H9 (cell line): ENCODE measurements around the gene ZNF467. TPM values are rescaled to one million over a fixed set of nuclear protein-coding genes. Genes with fewer than 3 reads are reported as not detected.

ENCODE experiments used
- DNase-seq: peaks from one replicate; pipeline ENCODE4 v3.0.0-alpha.2; 2017
- H2AFZ ChIP-seq: one replicate; pipeline ENCODE4 v1.6.1; 2013; ENCODE audit warnings: mild to moderate bottlenecking, low read length, control low read depth, moderate library complexity
- H2AK5ac ChIP-seq: 2 replicates; pipeline ENCODE4 v1.6.1; 2013; ENCODE audit warnings: low read length, control low read depth, mixed read lengths; ENCODE audit not compliant: insufficient read length
- H2BK120ac ChIP-seq: one replicate; pipeline ENCODE4 v1.6.1; 2013; ENCODE audit warnings: low read depth, mild to moderate bottlenecking, low read length, control low read depth, inconsistent platforms; ENCODE audit not compliant: poor library complexity, severe bottlenecking
- H2BK12ac ChIP-seq: 2 replicates; pipeline ENCODE4 v1.6.1; 2013; ENCODE audit warnings: low read length, control low read depth, mixed read lengths, low read depth; ENCODE audit not compliant: insufficient read length
- H2BK15ac ChIP-seq: 2 replicates; pipeline ENCODE4 v1.6.1; 2013; ENCODE audit warnings: low read depth, low read length, control low read depth
- H2BK20ac ChIP-seq: one replicate; pipeline ENCODE4 v1.6.1; 2013; ENCODE audit warnings: low read depth, mild to moderate bottlenecking, low read length, control low read depth, inconsistent platforms; ENCODE audit not compliant: poor library complexity, severe bottlenecking
- H2BK5ac ChIP-seq: 2 replicates; pipeline ENCODE4 v1.6.1; 2013; ENCODE audit warnings: low read length, control low read depth, mixed read lengths; ENCODE audit not compliant: insufficient read length
- H3K14ac ChIP-seq: 2 replicates; pipeline ENCODE4 v1.6.1; 2013; ENCODE audit warnings: low read length, control low read depth; ENCODE audit not compliant: insufficient read depth
- H3K18ac ChIP-seq: 2 replicates; pipeline ENCODE4 v1.6.1; 2013; ENCODE audit warnings: low read depth, mild to moderate bottlenecking, mixed read lengths, low read length, control low read depth; ENCODE audit not compliant: insufficient read length
- H3K23ac ChIP-seq: 2 replicates; pipeline ENCODE4 v1.6.1; 2013; ENCODE audit warnings: low read length, control low read depth, mixed read lengths, low read depth; ENCODE audit not compliant: insufficient read length
- H3K23me2 ChIP-seq: 2 replicates; pipeline ENCODE4 v1.6.1; 2013; ENCODE audit warnings: low read depth, mild to moderate bottlenecking, mixed read lengths, low read length, control low read depth; ENCODE audit not compliant: insufficient read length, poor library complexity, severe bottlenecking
- H3K27ac ChIP-seq: 2 replicates; pipeline ENCODE4 v1.5.1; 2013; ENCODE audit warnings: low read length, control low read depth, mixed read lengths, low read depth; ENCODE audit not compliant: insufficient read length
- H3K27me3 ChIP-seq: 2 replicates; pipeline ENCODE4 v1.6.1; 2013; ENCODE audit warnings: low read length, control low read depth, inconsistent platforms; ENCODE audit not compliant: insufficient read depth
- H3K4ac ChIP-seq: 2 replicates; pipeline ENCODE4 v1.6.1; 2013; ENCODE audit warnings: low read depth, mild to moderate bottlenecking, control low read depth, inconsistent platforms, low read length, moderate library complexity
- H3K4me1 ChIP-seq: 2 replicates; pipeline ENCODE4 v1.6.1; 2013; ENCODE audit warnings: low read length, control low read depth, inconsistent platforms; ENCODE audit not compliant: insufficient read depth
- H3K4me2 ChIP-seq: 2 replicates; pipeline ENCODE4 v1.6.1; 2013; ENCODE audit warnings: low read length, control low read depth, mixed read lengths; ENCODE audit not compliant: insufficient read length, insufficient read depth
- H3K56ac ChIP-seq: 2 replicates; pipeline ENCODE4 v1.6.1; 2013; ENCODE audit warnings: low read depth, mild to moderate bottlenecking, mixed read lengths, low read length, control low read depth; ENCODE audit not compliant: insufficient read length
- H3K79me1 ChIP-seq: 2 replicates; pipeline ENCODE4 v1.6.1; 2013; ENCODE audit warnings: low read depth, mild to moderate bottlenecking, moderate library complexity, low read length, control low read depth, inconsistent platforms; ENCODE audit not compliant: insufficient read depth, poor library complexity, severe bottlenecking
- H3K79me2 ChIP-seq: 2 replicates; pipeline ENCODE4 v1.6.1; 2013; ENCODE audit warnings: low read length, control low read depth, inconsistent platforms; ENCODE audit not compliant: insufficient read depth
- H3K9ac ChIP-seq: 2 replicates; pipeline ENCODE4 v1.6.1; 2013; ENCODE audit warnings: low read length, control low read depth, mixed read lengths; ENCODE audit not compliant: insufficient read length; ENCODE audit errors: extremely low read depth
- H3K9me3 ChIP-seq: one replicate; pipeline ENCODE4 v1.6.1; 2013; ENCODE audit warnings: low read depth, low read length, inconsistent platforms; ENCODE audit not compliant: control insufficient read depth
- H3T11ph ChIP-seq: one replicate; pipeline ENCODE4 v1.6.1; 2013; ENCODE audit warnings: mild to moderate bottlenecking, low read length, control low read depth, inconsistent platforms
- H4K20me1 ChIP-seq: one replicate; pipeline ENCODE4 v1.6.1; 2013; ENCODE audit not compliant: control insufficient read depth, insufficient read length, insufficient read depth
- H4K5ac ChIP-seq: 2 replicates; pipeline ENCODE4 v1.6.1; 2013; ENCODE audit warnings: low read depth, mild to moderate bottlenecking, mixed read lengths, low read length, control low read depth; ENCODE audit not compliant: insufficient read length
- H4K8ac ChIP-seq: replicated peaks from 2 replicates; pipeline ENCODE4 v1.6.1; 2013; ENCODE audit warnings: low read length, control low read depth, mixed read lengths, low read depth; ENCODE audit not compliant: insufficient read length
- H4K91ac ChIP-seq: 2 replicates; pipeline ENCODE4 v1.6.1; 2013; ENCODE audit warnings: low read depth, mild to moderate bottlenecking, moderate library complexity, mixed read lengths, low read length, control low read depth; ENCODE audit not compliant: insufficient read length
- H3K27ac Mint-ChIP-seq, 3 experiments: 2 replicates in 2 of 3; 3 replicates in 1 of 3; pipeline ENCODE4 v1.8.0; 2020 to 2021; ENCODE audit warnings: mixed read lengths in 3 of 3, mild to moderate bottlenecking in 1 of 3, moderate library complexity in 1 of 3
- H3K27me3 Mint-ChIP-seq: 2 replicates; pipeline ENCODE4 v1.8.0; 2021; ENCODE audit warnings: low read depth, mild to moderate bottlenecking, moderate library complexity, mixed read lengths
- H3K36me3 Mint-ChIP-seq, 3 experiments: 2 replicates in 2 of 3; 3 replicates in 1 of 3; pipeline ENCODE4 v1.8.0; 2020 to 2021; ENCODE audit warnings: low read depth in 3 of 3, mixed read lengths in 3 of 3; ENCODE audit not compliant: insufficient read depth in 1 of 3
- H3K4me1 Mint-ChIP-seq, 2 experiments: 2 replicates each; pipeline ENCODE4 v1.8.0; 2020; ENCODE audit warnings: mixed read lengths in 2 of 2
- H3K4me3 Mint-ChIP-seq, 2 experiments: 2 replicates in 1 of 2; 3 replicates in 1 of 2; pipeline ENCODE4 v1.8.0; 2020 to 2021; ENCODE audit warnings: mild to moderate bottlenecking in 2 of 2, mixed read lengths in 2 of 2, moderate library complexity in 1 of 2
- H3K9me3 Mint-ChIP-seq, 2 experiments: 2 replicates in 1 of 2; 3 replicates in 1 of 2; pipeline ENCODE4 v1.8.0; 2020; ENCODE audit warnings: mild to moderate bottlenecking in 2 of 2, mixed read lengths in 2 of 2, moderate library complexity in 1 of 2
- WGBS: extraction: QIAGEN DNeasy Blood & Tissue Kit; methylation state at CpG from one replicate; pipeline ENCODE4 v1.1.7; 2013; ENCODE audit warnings: missing lambda C conversion rate, low lambda C conversion rate, mixed read lengths; ENCODE audit not compliant: insufficient read length; ENCODE audit errors: extremely low coverage; 5-methylcytosine and 5-hydroxymethylcytosine counted together
- total RNA-seq: library from RNA; stranded (reverse); gene quantifications from 2 replicates; pipeline ENCODE4 v1.2.1, GENCODE V29; 2021
- TF ChIP-seq, protein P1 (sequence below): fragments of 200-600 bp; sonication (generic); conservative IDR thresholded peaks from 3 replicates; pipeline ENCODE4 v1.8.0; 2021; ENCODE audit warnings: antibody characterized with exemption, mild to moderate bottlenecking

ZNF467 gene
- total RNA-seq, 1 experiment from 2014 or later: 0.31 TPM

GRCh38 chr7:149808311-149808710 is 34.9 kb upstream of the ZNF467 start:
- no peak overlapping the region for H3K4me3 Mint-ChIP-seq
- Histone ChIP-seq H3K18ac (no peak overlapping the region), H4K20me1 (no peaks in the 10 kb centered on the region), H3T11ph (no peak overlapping the region), H3K27me3 (no peaks in the 10 kb centered on the region), H2BK15ac (no peak overlapping the region), H3K79me2 (no peaks in the 10 kb centered on the region), H3K79me1 (no peaks in the 10 kb centered on the region), H4K5ac (no peak overlapping the region), H4K8ac (no peak overlapping the region), H3K4me1 (no peaks in the 10 kb centered on the region), H3K4ac (no peak overlapping the region), H3K23ac (no peak overlapping the region), H2BK5ac (no peak overlapping the region), H3K23me2 (no peaks in the 10 kb centered on the region), H3K9me3 (no peaks in the 10 kb centered on the region), H4K91ac (no peak overlapping the region), H3K27ac (no peak overlapping the region), H2AK5ac (no peak overlapping the region), H3K4me2 (no peak overlapping the region), H3K9ac (no peak overlapping the region), H2BK20ac (no peak overlapping the region), H3K14ac (no peak overlapping the region; the same call in 1 of the 2 replicates), H2BK12ac (no peak overlapping the region), H2BK120ac (no peak overlapping the region), H2AFZ (no peak overlapping the region), H3K56ac (no peak overlapping the region)
- peaks cover 21% of the 10 kb centered on the region for H3K27me3 Mint-ChIP-seq
- no peaks in the 10 kb centered on the region for H3K36me3 Mint-ChIP-seq
- no CpG with 5 or more reads among the region's 10 CpGs for WGBS
- H3K9me3 Mint-ChIP-seq: no peaks in the 10 kb centered on the region
- no peak for DNase-seq
- H3K4me1 Mint-ChIP-seq: peaks cover under 1 to 6% of the 10 kb centered on the region in 2 experiments; a peak in 2 of 4 replicates
- H3K27ac Mint-ChIP-seq: no peak overlapping the region
- TF ChIP-seq, protein P1, sequence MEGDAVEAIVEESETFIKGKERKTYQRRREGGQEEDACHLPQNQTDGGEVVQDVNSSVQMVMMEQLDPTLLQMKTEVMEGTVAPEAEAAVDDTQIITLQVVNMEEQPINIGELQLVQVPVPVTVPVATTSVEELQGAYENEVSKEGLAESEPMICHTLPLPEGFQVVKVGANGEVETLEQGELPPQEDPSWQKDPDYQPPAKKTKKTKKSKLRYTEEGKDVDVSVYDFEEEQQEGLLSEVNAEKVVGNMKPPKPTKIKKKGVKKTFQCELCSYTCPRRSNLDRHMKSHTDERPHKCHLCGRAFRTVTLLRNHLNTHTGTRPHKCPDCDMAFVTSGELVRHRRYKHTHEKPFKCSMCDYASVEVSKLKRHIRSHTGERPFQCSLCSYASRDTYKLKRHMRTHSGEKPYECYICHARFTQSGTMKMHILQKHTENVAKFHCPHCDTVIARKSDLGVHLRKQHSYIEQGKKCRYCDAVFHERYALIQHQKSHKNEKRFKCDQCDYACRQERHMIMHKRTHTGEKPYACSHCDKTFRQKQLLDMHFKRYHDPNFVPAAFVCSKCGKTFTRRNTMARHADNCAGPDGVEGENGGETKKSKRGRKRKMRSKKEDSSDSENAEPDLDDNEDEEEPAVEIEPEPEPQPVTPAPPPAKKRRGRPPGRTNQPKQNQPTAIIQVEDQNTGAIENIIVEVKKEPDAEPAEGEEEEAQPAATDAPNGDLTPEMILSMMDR: no peak
